ENCODE results near the gene ASXL2. TPM values are rescaled to one million over a fixed set of nuclear protein-coding genes. Genes with fewer than 3 reads are reported as not detected.
"Not testable (repeated sequence)": the region's sequence is repeated elsewhere in the genome, so short reads cannot be mapped to it uniquely, and the experiment has no call there.

Gene ASXL2
- polyA plus RNA-seq, 5 donors = 12.8 to 20.3 (median 19.1) TPM

- no peak for DNase-seq
These were observed 40.0 kb downstream of the ASXL2 start for GRCh38 chr2:25838152-25838756.

- DNase-seq = no peak
These were observed 42.4 kb downstream of the ASXL2 start for GRCh38 chr2:25835906-25836305.

GRCh38 chr2:25833566-25833965 is 44.7 kb downstream of the ASXL2 start:
- no peak for DNase-seq

- no peak for DNase-seq
These were observed 45.4 kb downstream of the ASXL2 start for GRCh38 chr2:25832897-25833296.

- no peak for DNase-seq
These were observed 46.4 kb downstream of the ASXL2 start for GRCh38 chr2:25831746-25832449.

GRCh38 chr2:25829828-25830227 is 48.5 kb downstream of the ASXL2 start:
- no peak for DNase-seq

GRCh38 chr2:25829377-25829704 is 48.9 kb downstream of the ASXL2 start:
- DNase-seq = no peak

- DNase-seq = not testable (repeated sequence)
These were observed 49.5 kb downstream of the ASXL2 start for GRCh38 chr2:25828532-25829376.

- DNase-seq = no peak
These were observed 53.0 kb downstream of the ASXL2 start for GRCh38 chr2:25825238-25825637.

GRCh38 chr2:25824718-25825117 is 53.6 kb downstream of the ASXL2 start:
- DNase-seq = no peak

- DNase-seq = no peak
These were observed 54.1 kb downstream of the ASXL2 start for GRCh38 chr2:25824216-25824615.

GRCh38 chr2:25822190-25823117 is 55.8 kb downstream of the ASXL2 start:
- DNase-seq = peak in 1 of 2 donors; percentile 18

- no peak for DNase-seq
These were observed 56.8 kb downstream of the ASXL2 start for GRCh38 chr2:25821225-25822056.

- DNase-seq = no peak
These were observed 58.7 kb downstream of the ASXL2 start for GRCh38 chr2:25819597-25820039.

GRCh38 chr2:25817630-25818029 is 60.7 kb downstream of the ASXL2 start:
- no peak for DNase-seq

- no peak for DNase-seq
These were observed 61.3 kb downstream of the ASXL2 start for GRCh38 chr2:25817006-25817405.

- no peak for DNase-seq
These were observed 62.0 kb downstream of the ASXL2 start for GRCh38 chr2:25816249-25816648.

GRCh38 chr2:25814681-25815080 is 63.6 kb downstream of the ASXL2 start:
- DNase-seq = no peak

- DNase-seq = no peak
These were observed 67.9 kb downstream of the ASXL2 start for GRCh38 chr2:25810428-25810827.

GRCh38 chr2:25809646-25810045 is 68.6 kb downstream of the ASXL2 start:
- DNase-seq = no peak

- DNase-seq = no peak
These were observed 70.3 kb downstream of the ASXL2 start for GRCh38 chr2:25808006-25808383.
